ENCODE measurements around the gene NPHP4. TPM values are rescaled to one million over a fixed set of nuclear protein-coding genes. Genes with fewer than 3 reads are reported as not detected.

NPHP4 gene
- total RNA-seq, 1 donor from 2014 or later, result 3.7 TPM

- Histone ChIP-seq H3K27ac (replicated peaks) (no peak overlapping the region), H3K4me1 (no peaks in the 10 kb centered on the region), H3K27me3 (ENCODE audit: low read depth) (no peaks in the 10 kb centered on the region), H3K36me3 (peaks cover 70% of the 10 kb centered on the region), H3K4me3 (no peak overlapping the region), H3K9me3 (replicated peaks) (no peaks in the 10 kb centered on the region)
- no peak for DNase-seq
- TF ChIP-seq, protein P1, sequence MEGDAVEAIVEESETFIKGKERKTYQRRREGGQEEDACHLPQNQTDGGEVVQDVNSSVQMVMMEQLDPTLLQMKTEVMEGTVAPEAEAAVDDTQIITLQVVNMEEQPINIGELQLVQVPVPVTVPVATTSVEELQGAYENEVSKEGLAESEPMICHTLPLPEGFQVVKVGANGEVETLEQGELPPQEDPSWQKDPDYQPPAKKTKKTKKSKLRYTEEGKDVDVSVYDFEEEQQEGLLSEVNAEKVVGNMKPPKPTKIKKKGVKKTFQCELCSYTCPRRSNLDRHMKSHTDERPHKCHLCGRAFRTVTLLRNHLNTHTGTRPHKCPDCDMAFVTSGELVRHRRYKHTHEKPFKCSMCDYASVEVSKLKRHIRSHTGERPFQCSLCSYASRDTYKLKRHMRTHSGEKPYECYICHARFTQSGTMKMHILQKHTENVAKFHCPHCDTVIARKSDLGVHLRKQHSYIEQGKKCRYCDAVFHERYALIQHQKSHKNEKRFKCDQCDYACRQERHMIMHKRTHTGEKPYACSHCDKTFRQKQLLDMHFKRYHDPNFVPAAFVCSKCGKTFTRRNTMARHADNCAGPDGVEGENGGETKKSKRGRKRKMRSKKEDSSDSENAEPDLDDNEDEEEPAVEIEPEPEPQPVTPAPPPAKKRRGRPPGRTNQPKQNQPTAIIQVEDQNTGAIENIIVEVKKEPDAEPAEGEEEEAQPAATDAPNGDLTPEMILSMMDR (IDR thresholded peaks at IDR 0.05; ENCODE audit: borderline replicate concordance), result no peak
- intact Hi-C loops (cut with micrococcal nuclease), result no loop called here
These were observed 36.0 kb downstream of the NPHP4 start for GRCh38 chr1:5956022-5956830.

DNA sequence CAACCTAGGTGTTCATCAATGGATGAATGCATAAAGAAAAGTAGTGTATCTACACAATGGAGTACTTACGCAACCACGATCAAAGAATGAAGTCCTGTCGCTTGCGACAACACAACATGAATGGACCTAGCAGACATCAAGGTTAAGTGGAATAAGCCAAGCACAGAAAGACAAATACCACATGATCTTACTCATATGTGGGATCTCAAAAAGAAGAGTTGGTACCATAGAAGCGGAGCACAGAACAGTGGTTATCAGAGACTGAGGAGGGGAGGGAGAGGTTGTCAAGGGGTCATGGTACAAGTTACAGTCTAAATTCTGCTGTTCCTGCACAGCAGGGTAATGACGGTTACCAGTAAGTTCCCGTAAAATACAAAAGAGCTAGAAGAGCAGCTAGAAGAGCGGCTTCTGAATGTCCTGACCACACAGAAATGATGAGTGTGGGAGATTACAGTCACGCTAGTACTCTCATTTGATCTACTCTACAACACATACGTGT is 36.7 kb downstream of the NPHP4 start:
- H3K4me3 ChIP-seq, result no peak overlapping the region
- no peak overlapping the region for H3K27ac ChIP-seq (replicated peaks)
- H3K36me3 ChIP-seq, result peaks cover 68% of the 10 kb centered on the region
- DNase-seq, result no peak
- H3K27me3 ChIP-seq (ENCODE audit: low read depth), result no peaks in the 10 kb centered on the region
- intact Hi-C loops (cut with micrococcal nuclease), result no loop called here
- no peaks in the 10 kb centered on the region for H3K4me1 ChIP-seq
- no peaks in the 10 kb centered on the region for H3K9me3 ChIP-seq (replicated peaks)
- TF ChIP-seq, protein P1 (IDR thresholded peaks at IDR 0.05; ENCODE audit: borderline replicate concordance), result no peak

GRCh38 chr1:5954964-5955363 is 37.3 kb downstream of the NPHP4 start:
- DNase-seq, result no peak
- intact Hi-C loops (cut with micrococcal nuclease), result no loop called here
- Histone ChIP-seq H3K9me3 (replicated peaks) (no peaks in the 10 kb centered on the region), H3K4me1 (no peaks in the 10 kb centered on the region), H3K27ac (replicated peaks) (no peak overlapping the region), H3K36me3 (peaks cover 63% of the 10 kb centered on the region), H3K4me3 (no peak overlapping the region), H3K27me3 (ENCODE audit: low read depth) (no peaks in the 10 kb centered on the region)
- TF ChIP-seq, protein P1 (IDR thresholded peaks at IDR 0.05; ENCODE audit: borderline replicate concordance), result no peak

- H3K4me3 ChIP-seq, result no peak overlapping the region
- TF ChIP-seq, protein P1 (IDR thresholded peaks at IDR 0.05; ENCODE audit: borderline replicate concordance), result no peak
- H3K27me3 ChIP-seq (ENCODE audit: low read depth), result no peaks in the 10 kb centered on the region
- no peak for DNase-seq
- H3K36me3 ChIP-seq, result peaks cover 53% of the 10 kb centered on the region
- H3K4me1 ChIP-seq, result no peaks in the 10 kb centered on the region
- H3K27ac ChIP-seq (replicated peaks), result no peak overlapping the region
- intact Hi-C loops (cut with micrococcal nuclease), result no loop called here
- H3K9me3 ChIP-seq (replicated peaks), result no peaks in the 10 kb centered on the region
These were observed 38.8 kb downstream of the NPHP4 start for GRCh38 chr1:5953386-5953785.

- no peak overlapping the region for H3K27ac ChIP-seq (replicated peaks)
- intact Hi-C loops (cut with micrococcal nuclease), result no loop called here
- no peaks in the 10 kb centered on the region for H3K9me3 ChIP-seq (replicated peaks)
- H3K27me3 ChIP-seq (ENCODE audit: low read depth), result no peaks in the 10 kb centered on the region
- H3K4me1 ChIP-seq, result no peaks in the 10 kb centered on the region
- TF ChIP-seq, protein P1 (IDR thresholded peaks at IDR 0.05; ENCODE audit: borderline replicate concordance), result no peak
- no peak for DNase-seq
- H3K36me3 ChIP-seq, result peaks cover 50% of the 10 kb centered on the region
- no peak overlapping the region for H3K4me3 ChIP-seq
These were observed 40.3 kb downstream of the NPHP4 start for GRCh38 chr1:5951846-5952410.

Data from left ventricle myocardium inferior (tissue), 1 donor.